Temporal lobe (tissue), 2 donors: ENCODE results near the gene METTL4. TPM values are rescaled to one million over a fixed set of nuclear protein-coding genes. Genes with fewer than 3 reads are reported as not detected.

Experiments used
- small RNA-seq: library from RNA; depleted of rRNA; stranded (forward); fragments of <200 nt; gene quantifications from one replicate; pipeline ENCODE3, GENCODE V24; 2014; ENCODE audit warnings: low replicate concordance
- total RNA-seq: library from RNA; depleted of rRNA; stranded (reverse); fragments of >200 nt; gene quantifications from one replicate; pipeline ENCODE4 v1.2.3, GENCODE V29; 2014

METTL4 gene
- total RNA-seq, 1 donor from 2014 or later = 14.8 TPM

Small RNA genes within 50 kb of the gene (small RNA-seq; reads per million reads assigned to genes)
- not detected for gene RF00019
- gene RF01233 = not detected

Other genes with a start within 250 kb of the METTL4 start
- 3.4 TPM for gene NDC80, start 52 bp upstream of the METTL4 start, total RNA-seq
- gene SMCHD1, start 84.2 kb upstream of the METTL4 start, total RNA-seq = 152 TPM